H9 (cell line): ENCODE data around the gene UNC13D. TPM values are rescaled to one million over a fixed set of nuclear protein-coding genes. Genes with fewer than 3 reads are reported as not detected.

Source experiments
- DNase-seq: peaks from one replicate; pipeline ENCODE4 v3.0.0-alpha.2; 2017
- H2AFZ ChIP-seq: one replicate; pipeline ENCODE4 v1.6.1; 2013; ENCODE audit warnings: mild to moderate bottlenecking, low read length, control low read depth, moderate library complexity
- H2AK5ac ChIP-seq: 2 replicates; pipeline ENCODE4 v1.6.1; 2013; ENCODE audit warnings: low read length, control low read depth, mixed read lengths; ENCODE audit not compliant: insufficient read length
- H2BK120ac ChIP-seq: one replicate; pipeline ENCODE4 v1.6.1; 2013; ENCODE audit warnings: low read depth, mild to moderate bottlenecking, low read length, control low read depth, inconsistent platforms; ENCODE audit not compliant: poor library complexity, severe bottlenecking
- H2BK12ac ChIP-seq: 2 replicates; pipeline ENCODE4 v1.6.1; 2013; ENCODE audit warnings: low read length, control low read depth, mixed read lengths, low read depth; ENCODE audit not compliant: insufficient read length
- H2BK15ac ChIP-seq: 2 replicates; pipeline ENCODE4 v1.6.1; 2013; ENCODE audit warnings: low read depth, low read length, control low read depth
- H2BK20ac ChIP-seq: one replicate; pipeline ENCODE4 v1.6.1; 2013; ENCODE audit warnings: low read depth, mild to moderate bottlenecking, low read length, control low read depth, inconsistent platforms; ENCODE audit not compliant: poor library complexity, severe bottlenecking
- H2BK5ac ChIP-seq: 2 replicates; pipeline ENCODE4 v1.6.1; 2013; ENCODE audit warnings: low read length, control low read depth, mixed read lengths; ENCODE audit not compliant: insufficient read length
- H3K14ac ChIP-seq: 2 replicates; pipeline ENCODE4 v1.6.1; 2013; ENCODE audit warnings: low read length, control low read depth; ENCODE audit not compliant: insufficient read depth
- H3K18ac ChIP-seq: 2 replicates; pipeline ENCODE4 v1.6.1; 2013; ENCODE audit warnings: low read depth, mild to moderate bottlenecking, mixed read lengths, low read length, control low read depth; ENCODE audit not compliant: insufficient read length
- H3K23ac ChIP-seq: 2 replicates; pipeline ENCODE4 v1.6.1; 2013; ENCODE audit warnings: low read length, control low read depth, mixed read lengths, low read depth; ENCODE audit not compliant: insufficient read length
- H3K23me2 ChIP-seq: 2 replicates; pipeline ENCODE4 v1.6.1; 2013; ENCODE audit warnings: low read depth, mild to moderate bottlenecking, mixed read lengths, low read length, control low read depth; ENCODE audit not compliant: insufficient read length, poor library complexity, severe bottlenecking
- H3K27ac ChIP-seq: 2 replicates; pipeline ENCODE4 v1.5.1; 2013; ENCODE audit warnings: low read length, control low read depth, mixed read lengths, low read depth; ENCODE audit not compliant: insufficient read length
- H3K27me3 ChIP-seq: 2 replicates; pipeline ENCODE4 v1.6.1; 2013; ENCODE audit warnings: low read length, control low read depth, inconsistent platforms; ENCODE audit not compliant: insufficient read depth
- H3K4ac ChIP-seq: 2 replicates; pipeline ENCODE4 v1.6.1; 2013; ENCODE audit warnings: low read depth, mild to moderate bottlenecking, control low read depth, inconsistent platforms, low read length, moderate library complexity
- H3K4me1 ChIP-seq: 2 replicates; pipeline ENCODE4 v1.6.1; 2013; ENCODE audit warnings: low read length, control low read depth, inconsistent platforms; ENCODE audit not compliant: insufficient read depth
- H3K4me2 ChIP-seq: 2 replicates; pipeline ENCODE4 v1.6.1; 2013; ENCODE audit warnings: low read length, control low read depth, mixed read lengths; ENCODE audit not compliant: insufficient read length, insufficient read depth
- H3K56ac ChIP-seq: 2 replicates; pipeline ENCODE4 v1.6.1; 2013; ENCODE audit warnings: low read depth, mild to moderate bottlenecking, mixed read lengths, low read length, control low read depth; ENCODE audit not compliant: insufficient read length
- H3K79me1 ChIP-seq: 2 replicates; pipeline ENCODE4 v1.6.1; 2013; ENCODE audit warnings: low read depth, mild to moderate bottlenecking, moderate library complexity, low read length, control low read depth, inconsistent platforms; ENCODE audit not compliant: insufficient read depth, poor library complexity, severe bottlenecking
- H3K79me2 ChIP-seq: 2 replicates; pipeline ENCODE4 v1.6.1; 2013; ENCODE audit warnings: low read length, control low read depth, inconsistent platforms; ENCODE audit not compliant: insufficient read depth
- H3K9ac ChIP-seq: 2 replicates; pipeline ENCODE4 v1.6.1; 2013; ENCODE audit warnings: low read length, control low read depth, mixed read lengths; ENCODE audit not compliant: insufficient read length; ENCODE audit errors: extremely low read depth
- H3K9me3 ChIP-seq: one replicate; pipeline ENCODE4 v1.6.1; 2013; ENCODE audit warnings: low read depth, low read length, inconsistent platforms; ENCODE audit not compliant: control insufficient read depth
- H3T11ph ChIP-seq: one replicate; pipeline ENCODE4 v1.6.1; 2013; ENCODE audit warnings: mild to moderate bottlenecking, low read length, control low read depth, inconsistent platforms
- H4K20me1 ChIP-seq: one replicate; pipeline ENCODE4 v1.6.1; 2013; ENCODE audit not compliant: control insufficient read depth, insufficient read length, insufficient read depth
- H4K5ac ChIP-seq: 2 replicates; pipeline ENCODE4 v1.6.1; 2013; ENCODE audit warnings: low read depth, mild to moderate bottlenecking, mixed read lengths, low read length, control low read depth; ENCODE audit not compliant: insufficient read length
- H4K8ac ChIP-seq: replicated peaks from 2 replicates; pipeline ENCODE4 v1.6.1; 2013; ENCODE audit warnings: low read length, control low read depth, mixed read lengths, low read depth; ENCODE audit not compliant: insufficient read length
- H4K91ac ChIP-seq: 2 replicates; pipeline ENCODE4 v1.6.1; 2013; ENCODE audit warnings: low read depth, mild to moderate bottlenecking, moderate library complexity, mixed read lengths, low read length, control low read depth; ENCODE audit not compliant: insufficient read length
- H3K27ac Mint-ChIP-seq, 3 experiments: 2 replicates in 2 of 3; 3 replicates in 1 of 3; pipeline ENCODE4 v1.8.0; 2020 to 2021; ENCODE audit warnings: mixed read lengths in 3 of 3, mild to moderate bottlenecking in 1 of 3, moderate library complexity in 1 of 3
- H3K27me3 Mint-ChIP-seq: 2 replicates; pipeline ENCODE4 v1.8.0; 2021; ENCODE audit warnings: low read depth, mild to moderate bottlenecking, moderate library complexity, mixed read lengths
- H3K36me3 Mint-ChIP-seq, 3 experiments: 2 replicates in 2 of 3; 3 replicates in 1 of 3; pipeline ENCODE4 v1.8.0; 2020 to 2021; ENCODE audit warnings: low read depth in 3 of 3, mixed read lengths in 3 of 3; ENCODE audit not compliant: insufficient read depth in 1 of 3
- H3K4me1 Mint-ChIP-seq, 2 experiments: 2 replicates each; pipeline ENCODE4 v1.8.0; 2020; ENCODE audit warnings: mixed read lengths in 2 of 2
- H3K4me3 Mint-ChIP-seq, 2 experiments: 2 replicates in 1 of 2; 3 replicates in 1 of 2; pipeline ENCODE4 v1.8.0; 2020 to 2021; ENCODE audit warnings: mild to moderate bottlenecking in 2 of 2, mixed read lengths in 2 of 2, moderate library complexity in 1 of 2
- H3K9me3 Mint-ChIP-seq, 2 experiments: 2 replicates in 1 of 2; 3 replicates in 1 of 2; pipeline ENCODE4 v1.8.0; 2020; ENCODE audit warnings: mild to moderate bottlenecking in 2 of 2, mixed read lengths in 2 of 2, moderate library complexity in 1 of 2
- WGBS: extraction: QIAGEN DNeasy Blood & Tissue Kit; methylation state at CpG from one replicate; pipeline ENCODE4 v1.1.7; 2013; ENCODE audit warnings: missing lambda C conversion rate, low lambda C conversion rate, mixed read lengths; ENCODE audit not compliant: insufficient read length; ENCODE audit errors: extremely low coverage; 5-methylcytosine and 5-hydroxymethylcytosine counted together
- total RNA-seq: library from RNA; stranded (reverse); gene quantifications from 2 replicates; pipeline ENCODE4 v1.2.1, GENCODE V29; 2021
- TF ChIP-seq, protein P1 (sequence below): fragments of 200-600 bp; sonication (generic); conservative IDR thresholded peaks from 3 replicates; pipeline ENCODE4 v1.8.0; 2021; ENCODE audit warnings: antibody characterized with exemption, mild to moderate bottlenecking

Gene UNC13D
- total RNA-seq, 1 experiment from 2014 or later, result 6.3 TPM

DNA sequence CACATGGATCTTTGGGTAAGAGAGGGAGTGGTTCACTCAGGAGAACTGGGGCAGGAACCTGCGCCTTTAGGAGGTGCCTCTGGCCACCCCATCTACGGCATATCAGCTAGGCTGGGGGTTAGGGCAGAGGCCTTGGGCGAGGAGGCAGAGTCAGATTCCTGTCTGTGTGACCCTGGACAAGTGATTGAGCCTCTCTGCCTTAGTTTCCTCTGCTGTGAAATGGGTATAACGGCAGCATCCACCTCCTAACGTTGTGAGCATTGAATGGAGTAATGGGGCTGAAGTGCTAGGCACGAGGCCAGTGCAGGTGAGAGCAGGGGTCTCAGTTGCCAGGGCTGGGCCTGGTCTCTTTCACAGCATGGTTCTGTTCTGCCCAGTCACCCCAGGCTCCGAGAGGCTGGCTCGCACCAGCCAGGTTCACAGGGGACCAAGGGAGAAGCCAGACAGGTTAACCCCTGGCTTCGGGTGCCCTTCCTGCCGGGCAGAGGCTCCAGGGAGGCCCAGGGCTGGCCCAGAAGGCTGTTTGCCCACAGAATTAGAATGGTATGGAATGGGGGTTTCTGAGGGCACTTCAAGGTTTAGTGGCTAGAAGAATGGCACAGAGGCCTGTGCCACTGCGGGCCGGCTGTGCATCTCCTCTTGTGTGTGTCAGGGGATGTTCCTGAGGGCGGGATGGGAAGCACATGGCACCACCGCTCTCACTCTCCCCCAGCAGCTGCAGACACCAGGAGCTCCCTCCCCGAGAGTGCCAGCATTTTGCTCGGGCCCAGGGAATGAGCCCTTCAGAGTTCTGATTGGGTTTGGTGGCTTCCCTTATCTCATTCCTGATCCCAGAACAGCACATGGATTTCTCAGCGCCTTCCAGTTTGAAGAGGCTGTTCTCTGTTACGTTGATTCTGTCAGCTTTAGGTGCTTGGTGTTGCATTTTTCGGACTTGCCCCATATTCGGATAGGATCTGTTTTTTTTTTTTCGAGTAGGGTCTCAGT, 23.8 kb downstream of the UNC13D start:
- WGBS, result no CpG with 5 or more reads among the region's 21 CpGs

More for the DNA sequence above, 23.8 kb downstream of the UNC13D start:
- no peak for DNase-seq
- Histone ChIP-seq H4K5ac (no peak overlapping the region), H3T11ph (no peak overlapping the region), H3K4ac (no peak overlapping the region), H2BK120ac (no peak overlapping the region), H2AK5ac (no peak overlapping the region), H4K20me1 (no peaks in the 10 kb centered on the region), H2AFZ (no peak overlapping the region), H3K27me3 (no peaks in the 10 kb centered on the region), H3K4me1 (no peaks in the 10 kb centered on the region), H3K56ac (no peak overlapping the region), H4K91ac (no peak overlapping the region), H2BK12ac (no peak overlapping the region), H3K79me1 (no peaks in the 10 kb centered on the region), H3K18ac (no peak overlapping the region), H2BK15ac (no peak overlapping the region), H3K27ac (no peak overlapping the region), H3K23ac (no peak overlapping the region), H2BK20ac (no peak overlapping the region), H3K79me2 (no peaks in the 10 kb centered on the region), H4K8ac (no peak overlapping the region), H3K9me3 (no peaks in the 10 kb centered on the region), H3K4me2 (no peak overlapping the region), H3K14ac (no peak overlapping the region), H3K9ac (no peak overlapping the region), H3K23me2 (no peaks in the 10 kb centered on the region), H2BK5ac (no peak overlapping the region)
- Mint-ChIP-seq H3K27ac (no peak overlapping the region), H3K9me3 (no peaks in the 10 kb centered on the region; a peak in 1 of 5 replicates), H3K27me3 (no peaks in the 10 kb centered on the region), H3K4me1 (no peaks in the 10 kb centered on the region), H3K36me3 (peaks cover 20 to 72% (median 71%) of the 10 kb centered on the region in 3 experiments), H3K4me3 (no peak overlapping the region)
- TF ChIP-seq, protein P1, sequence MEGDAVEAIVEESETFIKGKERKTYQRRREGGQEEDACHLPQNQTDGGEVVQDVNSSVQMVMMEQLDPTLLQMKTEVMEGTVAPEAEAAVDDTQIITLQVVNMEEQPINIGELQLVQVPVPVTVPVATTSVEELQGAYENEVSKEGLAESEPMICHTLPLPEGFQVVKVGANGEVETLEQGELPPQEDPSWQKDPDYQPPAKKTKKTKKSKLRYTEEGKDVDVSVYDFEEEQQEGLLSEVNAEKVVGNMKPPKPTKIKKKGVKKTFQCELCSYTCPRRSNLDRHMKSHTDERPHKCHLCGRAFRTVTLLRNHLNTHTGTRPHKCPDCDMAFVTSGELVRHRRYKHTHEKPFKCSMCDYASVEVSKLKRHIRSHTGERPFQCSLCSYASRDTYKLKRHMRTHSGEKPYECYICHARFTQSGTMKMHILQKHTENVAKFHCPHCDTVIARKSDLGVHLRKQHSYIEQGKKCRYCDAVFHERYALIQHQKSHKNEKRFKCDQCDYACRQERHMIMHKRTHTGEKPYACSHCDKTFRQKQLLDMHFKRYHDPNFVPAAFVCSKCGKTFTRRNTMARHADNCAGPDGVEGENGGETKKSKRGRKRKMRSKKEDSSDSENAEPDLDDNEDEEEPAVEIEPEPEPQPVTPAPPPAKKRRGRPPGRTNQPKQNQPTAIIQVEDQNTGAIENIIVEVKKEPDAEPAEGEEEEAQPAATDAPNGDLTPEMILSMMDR, result no peak
